Measurements from ENCODE around the gene DENND11. TPM values are rescaled to one million over a fixed set of nuclear protein-coding genes. Genes with fewer than 3 reads are reported as not detected.

The DENND11 gene
- 1 to 10 TPM; 4.4 to 5.7 (median 5.0) TPM for total RNA-seq
- 1 to 10 TPM; 1.7 to 4.2 (median 2.3) TPM for polyA plus RNA-seq
- long read RNA-seq, donor 1, full-length matches to known transcripts = 3 of 4 reads
- long read RNA-seq, donor 1, partial matches to known transcripts = 1 of 4 reads
- long read RNA-seq, donor 1, other reads (novel, unspliced or antisense) = 0 of 4 reads
- long read RNA-seq, donor 2, full-length matches to known transcripts = 4 of 10 reads
- long read RNA-seq, donor 2, partial matches to known transcripts = 1 of 10 reads
- long read RNA-seq, donor 2, other reads (novel, unspliced or antisense) = 5 of 10 reads

GRCh38 chr7:141702047-141702567 is at the start of gene DENND11:
Gene DENND11, minus strand, starts transcription at chr7:141702166. Its CDS starts 13 bp downstream, at chr7:141702153.
- WGBS, 3 donors = 1% methylated on average over 39 to 62 of the region's 62 CpGs

GRCh38 chr7:141748396-141748795 is 46.4 kb upstream of the DENND11 start:
- no peak overlapping the region for H3K4me3 ChIP-seq
- peaks cover 16% of the 10 kb centered on the region for H3K9me3 ChIP-seq
- DNase-seq (no peak), ATAC-seq (no peak)
- H3K4me1 ChIP-seq = no peaks in the 10 kb centered on the region
- intact Hi-C loops (cut with DNase I) = no loop called here
- H3K27ac ChIP-seq = no peak overlapping the region
- 92 to 96% (median 94%) methylated on average over 2 of the region's 2 CpGs for WGBS, 3 donors
- no peak for TF ChIP-seq CTCF (IDR thresholded peaks at IDR 0.05)
- H3K36me3 ChIP-seq (ENCODE audit: insufficient read depth in 1 of 2, low read depth in 1 of 2) = peaks cover 17 to 99% of the 10 kb centered on the region in 2 donors
- H3K27me3 ChIP-seq (ENCODE audit: insufficient read depth in 3 of 3, low read length in 2 of 3) = no peaks in the 10 kb centered on the region

More at GRCh38 chr7:141702047-141702567, at the start of gene DENND11:
- Histone ChIP-seq H3K4me1 (peaks cover 11% of the 10 kb centered on the region), H3K4me3 (peak within 1 kb of the TSS; percentile 87), H3K36me3 (ENCODE audit: insufficient read depth in 1 of 2, low read depth in 1 of 2) (no peaks in the 10 kb centered on the region), H3K9me3 (no peaks in the 10 kb centered on the region), H3K27me3 (ENCODE audit: insufficient read depth in 3 of 3, low read length in 2 of 3) (no peaks in the 10 kb centered on the region), H3K27ac (peak within 1 kb of the TSS; percentile 73)
- DNase-seq = peak; percentile 56 to 70
- TF ChIP-seq CTCF (IDR thresholded peaks at IDR 0.05) = no peak
- peak; percentile 70 to 87 (median 74) for ATAC-seq
- intact Hi-C loops (cut with DNase I) = no loop called here

- Histone ChIP-seq H3K36me3 (ENCODE audit: insufficient read depth in 1 of 2, low read depth in 1 of 2) (peaks cover 9 to 100% of the 10 kb centered on the region in 2 donors), H3K27me3 (ENCODE audit: insufficient read depth in 3 of 3, low read length in 2 of 3) (no peaks in the 10 kb centered on the region), H3K4me1 (peaks cover 8% of the 10 kb centered on the region), H3K27ac (no peak overlapping the region), H3K9me3 (no peaks in the 10 kb centered on the region), H3K4me3 (no peak overlapping the region)
- ATAC-seq (no peak), DNase-seq (no peak)
- TF ChIP-seq CTCF (IDR thresholded peaks at IDR 0.05) = no peak
- WGBS, 3 donors = 31 to 38% (median 33%) methylated on average over 2 of the region's 2 CpGs
- intact Hi-C loops (cut with DNase I) = no loop called here
Measured at GRCh38 chr7:141744131-141744530, 42.2 kb upstream of the DENND11 start.

- no peaks in the 10 kb centered on the region for H3K9me3 ChIP-seq
- intact Hi-C loops (cut with DNase I) = no loop called here
- H3K36me3 ChIP-seq (ENCODE audit: insufficient read depth in 1 of 2, low read depth in 1 of 2) = peaks cover 9 to 83% of the 10 kb centered on the region in 2 donors
- no peak overlapping the region for H3K4me3 ChIP-seq
- H3K27me3 ChIP-seq (ENCODE audit: insufficient read depth in 3 of 3, low read length in 2 of 3) = no peaks in the 10 kb centered on the region
- ATAC-seq (no peak), DNase-seq (no peak)
- TF ChIP-seq CTCF (IDR thresholded peaks at IDR 0.05) = no peak
- WGBS, 3 donors = 81 to 95% (median 94%) methylated on average over 1 of the region's 1 CpG
- no peak overlapping the region for H3K27ac ChIP-seq
- H3K4me1 ChIP-seq = peaks cover 15% of the 10 kb centered on the region
Measured at GRCh38 chr7:141742229-141742628, 40.3 kb upstream of the DENND11 start.
